Measurements from ENCODE around the gene RBM47.

RBM47 gene

DNA sequence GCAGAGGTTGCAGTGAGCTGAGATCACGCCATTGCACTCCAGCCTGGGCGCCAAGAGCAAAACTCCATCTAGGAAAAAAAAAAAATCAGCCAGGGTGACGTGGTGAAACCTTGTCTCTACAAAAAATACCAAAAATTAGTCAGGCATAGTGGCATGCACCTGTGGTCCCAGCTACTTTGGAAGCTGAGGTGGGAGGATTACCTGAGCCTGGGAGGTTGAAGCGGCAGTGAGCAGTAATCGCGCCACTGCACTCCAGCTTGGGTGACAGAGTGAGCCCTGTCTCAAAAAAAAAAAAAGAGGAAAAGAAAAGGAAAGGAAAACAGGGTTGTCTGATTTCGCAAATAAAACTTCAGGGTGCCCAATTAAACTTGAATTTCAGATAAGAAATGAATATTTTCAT lies 106.1 kb downstream of the RBM47 start (continued):
- TF ChIP-seq, protein P1, sequence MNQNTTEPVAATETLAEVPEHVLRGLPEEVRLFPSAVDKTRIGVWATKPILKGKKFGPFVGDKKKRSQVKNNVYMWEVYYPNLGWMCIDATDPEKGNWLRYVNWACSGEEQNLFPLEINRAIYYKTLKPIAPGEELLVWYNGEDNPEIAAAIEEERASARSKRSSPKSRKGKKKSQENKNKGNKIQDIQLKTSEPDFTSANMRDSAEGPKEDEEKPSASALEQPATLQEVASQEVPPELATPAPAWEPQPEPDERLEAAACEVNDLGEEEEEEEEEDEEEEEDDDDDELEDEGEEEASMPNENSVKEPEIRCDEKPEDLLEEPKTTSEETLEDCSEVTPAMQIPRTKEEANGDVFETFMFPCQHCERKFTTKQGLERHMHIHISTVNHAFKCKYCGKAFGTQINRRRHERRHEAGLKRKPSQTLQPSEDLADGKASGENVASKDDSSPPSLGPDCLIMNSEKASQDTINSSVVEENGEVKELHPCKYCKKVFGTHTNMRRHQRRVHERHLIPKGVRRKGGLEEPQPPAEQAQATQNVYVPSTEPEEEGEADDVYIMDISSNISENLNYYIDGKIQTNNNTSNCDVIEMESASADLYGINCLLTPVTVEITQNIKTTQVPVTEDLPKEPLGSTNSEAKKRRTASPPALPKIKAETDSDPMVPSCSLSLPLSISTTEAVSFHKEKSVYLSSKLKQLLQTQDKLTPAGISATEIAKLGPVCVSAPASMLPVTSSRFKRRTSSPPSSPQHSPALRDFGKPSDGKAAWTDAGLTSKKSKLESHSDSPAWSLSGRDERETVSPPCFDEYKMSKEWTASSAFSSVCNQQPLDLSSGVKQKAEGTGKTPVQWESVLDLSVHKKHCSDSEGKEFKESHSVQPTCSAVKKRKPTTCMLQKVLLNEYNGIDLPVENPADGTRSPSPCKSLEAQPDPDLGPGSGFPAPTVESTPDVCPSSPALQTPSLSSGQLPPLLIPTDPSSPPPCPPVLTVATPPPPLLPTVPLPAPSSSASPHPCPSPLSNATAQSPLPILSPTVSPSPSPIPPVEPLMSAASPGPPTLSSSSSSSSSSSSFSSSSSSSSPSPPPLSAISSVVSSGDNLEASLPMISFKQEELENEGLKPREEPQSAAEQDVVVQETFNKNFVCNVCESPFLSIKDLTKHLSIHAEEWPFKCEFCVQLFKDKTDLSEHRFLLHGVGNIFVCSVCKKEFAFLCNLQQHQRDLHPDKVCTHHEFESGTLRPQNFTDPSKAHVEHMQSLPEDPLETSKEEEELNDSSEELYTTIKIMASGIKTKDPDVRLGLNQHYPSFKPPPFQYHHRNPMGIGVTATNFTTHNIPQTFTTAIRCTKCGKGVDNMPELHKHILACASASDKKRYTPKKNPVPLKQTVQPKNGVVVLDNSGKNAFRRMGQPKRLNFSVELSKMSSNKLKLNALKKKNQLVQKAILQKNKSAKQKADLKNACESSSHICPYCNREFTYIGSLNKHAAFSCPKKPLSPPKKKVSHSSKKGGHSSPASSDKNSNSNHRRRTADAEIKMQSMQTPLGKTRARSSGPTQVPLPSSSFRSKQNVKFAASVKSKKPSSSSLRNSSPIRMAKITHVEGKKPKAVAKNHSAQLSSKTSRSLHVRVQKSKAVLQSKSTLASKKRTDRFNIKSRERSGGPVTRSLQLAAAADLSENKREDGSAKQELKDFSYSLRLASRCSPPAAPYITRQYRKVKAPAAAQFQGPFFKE (tag by site-specific recombination; IDR thresholded peaks at IDR 0.05; ENCODE audit: borderline replicate concordance): no peak
- TF ChIP-seq OVOL3 (tag by site-specific recombination; IDR thresholded peaks at IDR 0.05) (no peak), ZBTB6 (tag by site-specific recombination; IDR thresholded peaks at IDR 0.05) (no peak), TCF7L2 (IDR thresholded peaks at IDR 0.05; ENCODE audit: borderline replicate concordance, low read depth, low read length) (no peak), ZNF544 (tag by site-specific recombination; IDR thresholded peaks at IDR 0.05) (no peak), MEIS1 (CRISPR knock-in tag; IDR thresholded peaks at IDR 0.05; ENCODE audit: borderline replicate concordance) (no peak), REST (tag by site-specific recombination; IDR thresholded peaks at IDR 0.05) (no peak)

DNA sequence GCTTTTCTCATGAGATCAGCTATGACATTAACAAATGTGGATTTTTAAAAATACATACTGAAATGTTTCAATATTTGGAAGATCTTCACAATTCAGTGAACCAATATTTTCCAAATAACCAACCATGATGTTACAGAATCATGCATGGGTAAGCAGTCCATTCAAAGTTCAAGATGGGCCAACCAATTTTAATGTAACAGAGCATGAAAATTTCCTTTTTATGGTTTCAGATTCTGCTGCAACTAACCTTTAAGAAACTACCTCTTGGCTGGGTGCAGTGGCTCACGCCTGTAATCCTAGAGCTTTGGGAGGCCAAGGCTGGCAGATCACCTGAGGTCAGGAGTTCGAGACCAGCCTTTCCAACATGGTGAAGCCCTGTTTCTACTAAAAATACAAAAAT lies 107.7 kb downstream of the RBM47 start:
- CTCF ChIA-PET: no interaction called here
- POLR2A ChIA-PET: no interaction called here
- H3K36me3 ChIP-seq (ENCODE audit: control insufficient read depth in 2 of 2, insufficient read depth in 1 of 2, low read length in 2 of 2): no peaks in the 10 kb centered on the region
- TF ChIP-seq ZFHX2 (tag by site-specific recombination; conservative IDR thresholded peaks at IDR 0.05) (no peak), HOXD13 (CRISPR knock-in tag; IDR thresholded peaks at IDR 0.05; ENCODE audit: borderline replicate concordance) (no peak), ZNF404 (tag by site-specific recombination; IDR thresholded peaks at IDR 0.05) (no peak), REST (tag by site-specific recombination; IDR thresholded peaks at IDR 0.05) (no peak), AEBP2 (tag by site-specific recombination; IDR thresholded peaks at IDR 0.05; ENCODE audit: borderline replicate concordance) (no peak), SP3 (tag by site-specific recombination; IDR thresholded peaks at IDR 0.05) (no peak)
- no peak overlapping the region for H3K4me3 ChIP-seq (ENCODE audit: low read depth, low read length)
- no peaks in the 10 kb centered on the region for H3K9me3 ChIP-seq (ENCODE audit: control insufficient read depth, insufficient read depth, low read depth, low read length)
- H3K4me1 ChIP-seq (ENCODE audit: control insufficient read depth, insufficient read depth, low read length): no peaks in the 10 kb centered on the region
- H3K27ac ChIP-seq (ENCODE audit: extremely low read depth, low read depth, low read length): no peak overlapping the region
